MM.1S (cell line): ENCODE measurements around the gene MAN1C1.
"Not testable (repeated sequence)": the region's sequence is repeated elsewhere in the genome, so short reads cannot be mapped to it uniquely, and the experiment has no call there.

ENCODE experiments used
- DNase-seq: peaks from one replicate; pipeline ENCODE4 v3.0.0-alpha.2; 2015
- H2AFZ ChIP-seq: fragments of 300-600 bp; sonication (generic); 2 replicates; pipeline ENCODE4 v1.6.0; 2016; ENCODE audit warnings: antibody characterized with exemption, low read length
- H3F3A ChIP-seq: fragments of 300-600 bp; sonication (generic); 2 replicates; pipeline ENCODE4 v1.6.1; 2016; ENCODE audit warnings: mild to moderate bottlenecking, antibody characterized with exemption, low read length, moderate library complexity, mixed read lengths; ENCODE audit not compliant: insufficient read depth
- H3K27ac ChIP-seq: fragments of 300-600 bp; sonication (generic); 2 replicates; pipeline ENCODE4 v1.5.1; 2016; ENCODE audit warnings: mild to moderate bottlenecking, low read length
- H3K27me3 ChIP-seq: fragments of 300-600 bp; sonication (generic); replicated peaks from 2 replicates; pipeline ENCODE4 v1.6.0; 2016; ENCODE audit warnings: low read length; ENCODE audit not compliant: insufficient read depth
- H3K36me3 ChIP-seq: fragments of 300-600 bp; sonication (generic); replicated peaks from 2 replicates; pipeline ENCODE4 v1.6.1; 2016; ENCODE audit warnings: mild to moderate bottlenecking, low read length, mixed read lengths; ENCODE audit not compliant: insufficient read depth
- H3K4me1 ChIP-seq: fragments of 300-600 bp; sonication (generic); 2 replicates; pipeline ENCODE4 v1.6.1; 2016; ENCODE audit warnings: low read length, mixed read lengths
- H3K4me2 ChIP-seq: fragments of 300-600 bp; sonication (generic); 2 replicates; pipeline ENCODE4 v1.6.0; 2016; ENCODE audit warnings: low read depth, low read length
- H3K4me3 ChIP-seq: fragments of 300-600 bp; sonication (generic); 2 replicates; pipeline ENCODE4 v1.5.1; 2016; ENCODE audit warnings: low read length, mixed read lengths
- H3K79me2 ChIP-seq: fragments of 300-600 bp; sonication (generic); 2 replicates; pipeline ENCODE4 v1.6.1; 2016; ENCODE audit warnings: mixed run types, low read length, mixed read lengths
- H3K9ac ChIP-seq: fragments of 300-600 bp; sonication (generic); 2 replicates; pipeline ENCODE4 v1.6.1; 2016; ENCODE audit warnings: low read length, mixed read lengths
- H3K9me2 ChIP-seq: fragments of 300-600 bp; sonication (generic); replicated peaks from 2 replicates; pipeline ENCODE4 v1.6.1; 2016; ENCODE audit warnings: mild to moderate bottlenecking, low read length, mixed read lengths; ENCODE audit not compliant: insufficient read depth
- H3K9me3 ChIP-seq: fragments of 300-600 bp; sonication (generic); replicated peaks from 2 replicates; pipeline ENCODE4 v1.6.1; 2016; ENCODE audit warnings: mild to moderate bottlenecking, low read length, mixed read lengths; ENCODE audit not compliant: insufficient read depth
- H4K20me1 ChIP-seq: fragments of 300-600 bp; sonication (generic); 2 replicates; pipeline ENCODE4 v1.6.1; 2016; ENCODE audit warnings: mild to moderate bottlenecking, low read length, moderate library complexity, mixed read lengths; ENCODE audit not compliant: insufficient read depth
- CTCF ChIP-seq: fragments of 300-600 bp; sonication (generic); IDR thresholded peaks from 2 replicates; pipeline ENCODE4 v1.5.1; 2016; ENCODE audit warnings: antibody characterized with exemption, low read length, mixed read lengths
- EZH2 ChIP-seq: fragments of 300-600 bp; sonication (generic); optimal IDR thresholded peaks from 2 replicates; pipeline ENCODE3; 2017; ENCODE audit warnings: low read depth, mild to moderate bottlenecking, antibody characterized with exemption, low read length, mixed read lengths
- EZH2phosphoT487 ChIP-seq: fragments of 300-600 bp; sonication (generic); IDR thresholded peaks from 2 replicates; pipeline ENCODE4 v1.6.1; 2018; ENCODE audit warnings: antibody characterized with exemption, low read length

MAN1C1 gene

GRCh38 chr1:25731148-25731547 is 114.6 kb downstream of the MAN1C1 start:
- Histone ChIP-seq H3K36me3 (no peaks in the 10 kb centered on the region), H3K9me3 (no peaks in the 10 kb centered on the region), H3F3A (0 out of 2 replicates have a peak, but pooled peaks cover 6% of the 10 kb centered on the region), H3K27ac (no peak overlapping the region), H2AFZ (no peak overlapping the region), H4K20me1 (peaks cover 7% of the 10 kb centered on the region; the same call in 1 of the 2 replicates), H3K4me1 (peaks cover 16% of the 10 kb centered on the region), H3K4me2 (no peak overlapping the region), H3K9me2 (no peaks in the 10 kb centered on the region), H3K27me3 (no peaks in the 10 kb centered on the region), H3K9ac (no peak overlapping the region), H3K4me3 (no peak overlapping the region), H3K79me2 (no peaks in the 10 kb centered on the region)
- no peak for DNase-seq
- no peak for TF ChIP-seq EZH2phosphoT487
- no peak for TF ChIP-seq EZH2

- Histone ChIP-seq H4K20me1 (peaks cover 7% of the 10 kb centered on the region; the same call in 1 of the 2 replicates), H3K79me2 (no peaks in the 10 kb centered on the region), H3F3A (0 out of 2 replicates have a peak, but pooled peaks cover 6% of the 10 kb centered on the region), H3K36me3 (no peaks in the 10 kb centered on the region), H3K9ac (no peak overlapping the region), H3K9me3 (no peaks in the 10 kb centered on the region), H2AFZ (no peak overlapping the region), H3K27ac (no peak overlapping the region), H3K4me2 (no peak overlapping the region), H3K4me1 (peaks cover 16% of the 10 kb centered on the region), H3K9me2 (no peaks in the 10 kb centered on the region), H3K27me3 (no peaks in the 10 kb centered on the region), H3K4me3 (no peak overlapping the region)
- DNase-seq: no peak
- TF ChIP-seq EZH2: no peak
- no peak for TF ChIP-seq CTCF
- no peak for TF ChIP-seq EZH2phosphoT487
Observed at GRCh38 chr1:25731626-25732370, 115.2 kb downstream of the MAN1C1 start.

GRCh38 chr1:25732821-25733220 is 116.2 kb downstream of the MAN1C1 start:
- H3K27me3 ChIP-seq: no peaks in the 10 kb centered on the region
- H2AFZ ChIP-seq: no peak overlapping the region
- no peak overlapping the region for H3K27ac ChIP-seq
- H3K4me3 ChIP-seq: no peak overlapping the region
- H3F3A ChIP-seq: 0 out of 2 replicates have a peak, but pooled peaks cover 6% of the 10 kb centered on the region
- no peaks in the 10 kb centered on the region for H3K79me2 ChIP-seq
- H4K20me1 ChIP-seq: peaks cover 7% of the 10 kb centered on the region; the same call in 1 of the 2 replicates
- H3K36me3 ChIP-seq: no peaks in the 10 kb centered on the region
- peaks cover 16% of the 10 kb centered on the region for H3K4me1 ChIP-seq
- H3K9me3 ChIP-seq: no peaks in the 10 kb centered on the region
- TF ChIP-seq CTCF: no peak
- no peak for TF ChIP-seq EZH2phosphoT487
- no peak for TF ChIP-seq EZH2
- H3K4me2 ChIP-seq: no peak overlapping the region
- DNase-seq: no peak
- no peak overlapping the region for H3K9ac ChIP-seq
- H3K9me2 ChIP-seq: no peaks in the 10 kb centered on the region

GRCh38 chr1:25733271-25733670 is 116.7 kb downstream of the MAN1C1 start:
- no peak overlapping the region for H2AFZ ChIP-seq
- no peaks in the 10 kb centered on the region for H3K9me2 ChIP-seq
- H3K4me3 ChIP-seq: no peak overlapping the region
- TF ChIP-seq CTCF: no peak
- no peak for TF ChIP-seq EZH2
- TF ChIP-seq EZH2phosphoT487: no peak
- H3K79me2 ChIP-seq: no peaks in the 10 kb centered on the region
- H3K27me3 ChIP-seq: no peaks in the 10 kb centered on the region
- H3K36me3 ChIP-seq: no peaks in the 10 kb centered on the region
- H3K4me1 ChIP-seq: peaks cover 16% of the 10 kb centered on the region
- H4K20me1 ChIP-seq: peaks cover 7% of the 10 kb centered on the region; the same call in 1 of the 2 replicates
- 0 out of 2 replicates have a peak, but pooled peaks cover 6% of the 10 kb centered on the region for H3F3A ChIP-seq
- H3K27ac ChIP-seq: no peak overlapping the region
- H3K9me3 ChIP-seq: no peaks in the 10 kb centered on the region
- H3K4me2 ChIP-seq: no peak overlapping the region
- no peak for DNase-seq
- no peak overlapping the region for H3K9ac ChIP-seq

GRCh38 chr1:25734991-25735390 is 118.4 kb downstream of the MAN1C1 start:
- not testable (repeated sequence) for H4K20me1 ChIP-seq
- H3K4me1 ChIP-seq: peaks cover 14% of the 10 kb centered on the region

More at GRCh38 chr1:25734991-25735390, 118.4 kb downstream of the MAN1C1 start:
- H3K9me2 ChIP-seq, H3K27me3 ChIP-seq, H3K9ac ChIP-seq, H3F3A ChIP-seq, H3K79me2 ChIP-seq, H3K9me3 ChIP-seq, H2AFZ ChIP-seq, H3K27ac ChIP-seq, H3K4me2 ChIP-seq, H3K36me3 ChIP-seq, H3K4me3 ChIP-seq, DNase-seq: not testable (repeated sequence)
